Activated effector memory CD4-positive, alpha-beta T cell treated with Interleukin-2 at 50 U/mL for 16 hours (primary cell): ENCODE results near the gene INF2.
"Not testable (repeated sequence)": the region's sequence is repeated elsewhere in the genome, so short reads cannot be mapped to it uniquely, and the experiment has no call there.

Experiments used
- DNase-seq: peaks from one replicate; pipeline ENCODE4 v3.0.0-alpha.2; 2020

INF2 gene

DNA sequence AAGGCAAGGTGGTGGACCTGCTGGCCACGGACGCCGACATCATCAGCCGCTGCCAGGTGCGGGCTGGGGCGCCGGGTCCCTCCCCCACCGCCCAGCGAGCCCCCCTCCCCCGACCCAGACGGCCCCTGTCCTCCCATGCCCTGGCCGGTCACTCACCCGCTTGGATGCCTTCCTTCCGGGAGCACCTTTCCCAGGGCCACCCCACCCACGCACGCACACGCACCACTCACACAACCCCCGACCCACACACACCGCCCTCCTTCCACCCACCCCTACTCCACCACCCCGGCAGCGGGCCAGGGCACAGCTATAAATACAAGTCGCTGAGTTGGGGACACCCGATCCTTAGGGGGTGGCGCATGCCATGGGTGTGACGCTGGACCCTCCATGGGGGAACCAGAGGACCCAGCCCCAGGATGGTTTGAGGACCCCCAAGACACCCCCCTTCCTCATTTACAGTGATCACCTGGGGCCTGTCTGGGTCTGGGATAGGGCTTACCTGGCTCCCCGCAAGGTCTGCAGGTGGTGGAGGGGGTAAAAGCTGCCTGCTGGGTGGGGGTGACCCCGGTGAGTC, 35.1 kb downstream of the INF2 start:
- no peak for DNase-seq

DNA sequence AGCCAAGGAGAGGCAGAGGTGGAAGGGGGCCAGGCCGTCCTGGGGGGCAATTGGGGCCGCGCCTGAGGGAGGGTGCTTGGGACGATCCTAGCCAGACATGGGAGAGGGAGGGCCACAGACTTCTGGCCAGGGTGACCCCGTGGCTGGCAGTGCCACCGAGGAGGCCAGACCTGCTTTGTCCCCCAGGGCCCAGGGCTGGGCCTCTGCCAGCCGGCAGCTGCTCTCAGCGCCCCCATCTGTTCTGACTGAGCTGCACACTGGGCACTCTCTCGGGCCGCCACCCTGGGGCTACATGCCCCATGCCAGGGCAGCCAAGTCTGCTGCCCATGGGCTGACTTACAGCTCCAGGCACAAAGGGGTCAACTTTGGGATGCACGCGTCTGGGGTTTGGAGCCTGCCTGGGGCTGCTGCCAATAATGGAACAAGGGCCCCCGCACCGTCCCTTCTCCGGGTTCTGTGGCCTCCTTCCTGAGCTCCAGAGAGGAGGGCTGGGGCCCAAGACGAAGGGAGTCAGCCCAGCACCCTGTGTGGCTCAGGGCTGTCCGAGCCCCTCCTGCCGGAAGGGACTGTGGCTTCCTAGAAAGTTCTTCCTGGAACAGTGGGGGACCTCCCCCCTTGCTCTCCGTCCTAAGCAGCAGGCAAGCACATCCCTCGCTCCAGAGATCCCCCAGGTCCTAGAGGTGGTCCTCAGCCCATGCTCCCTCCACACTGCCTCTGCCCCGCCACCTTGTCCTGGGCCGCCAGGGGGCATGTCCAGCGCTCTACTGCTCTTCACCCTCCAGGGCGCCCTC, 35.8 kb downstream of the INF2 start:
- DNase-seq: no peak

DNA sequence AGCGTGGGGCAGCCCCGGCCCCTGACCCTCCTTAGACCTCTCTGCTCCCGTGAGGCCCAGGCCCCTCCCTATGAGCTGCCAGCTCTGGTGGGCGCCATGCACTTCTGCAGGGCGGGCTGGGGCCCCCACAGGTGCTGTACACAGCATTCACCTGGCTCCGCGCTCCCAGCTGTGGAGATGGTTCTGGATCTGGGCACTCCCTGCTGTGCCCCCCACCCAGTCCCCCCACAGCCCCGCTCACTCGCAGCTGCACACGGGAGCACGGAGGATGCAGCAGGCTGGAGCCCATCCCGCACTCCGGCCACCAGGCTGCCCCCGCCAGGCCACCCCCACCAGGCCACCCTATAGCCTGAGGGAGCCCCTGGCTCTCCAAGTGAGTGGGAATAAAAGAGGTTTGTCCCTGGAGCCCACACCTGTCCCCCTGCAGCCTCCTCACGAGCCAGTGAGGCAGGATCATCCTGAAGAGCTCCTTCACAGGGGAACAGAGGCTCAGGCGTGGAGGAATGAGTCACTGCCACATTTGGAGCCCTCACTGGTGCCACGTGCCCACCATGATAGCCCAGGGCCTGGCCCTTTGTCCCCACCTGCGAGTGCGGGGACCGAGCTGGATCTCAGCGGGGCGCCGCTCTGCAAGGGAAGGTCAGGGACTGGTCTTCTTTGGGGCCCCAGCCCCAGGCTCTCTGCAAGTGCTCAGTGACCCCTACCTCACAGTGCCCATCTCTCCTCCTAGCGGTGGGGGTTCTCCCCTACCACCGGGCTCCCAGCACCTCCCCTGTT, 36.5 kb downstream of the INF2 start:
- no peak for DNase-seq

DNA sequence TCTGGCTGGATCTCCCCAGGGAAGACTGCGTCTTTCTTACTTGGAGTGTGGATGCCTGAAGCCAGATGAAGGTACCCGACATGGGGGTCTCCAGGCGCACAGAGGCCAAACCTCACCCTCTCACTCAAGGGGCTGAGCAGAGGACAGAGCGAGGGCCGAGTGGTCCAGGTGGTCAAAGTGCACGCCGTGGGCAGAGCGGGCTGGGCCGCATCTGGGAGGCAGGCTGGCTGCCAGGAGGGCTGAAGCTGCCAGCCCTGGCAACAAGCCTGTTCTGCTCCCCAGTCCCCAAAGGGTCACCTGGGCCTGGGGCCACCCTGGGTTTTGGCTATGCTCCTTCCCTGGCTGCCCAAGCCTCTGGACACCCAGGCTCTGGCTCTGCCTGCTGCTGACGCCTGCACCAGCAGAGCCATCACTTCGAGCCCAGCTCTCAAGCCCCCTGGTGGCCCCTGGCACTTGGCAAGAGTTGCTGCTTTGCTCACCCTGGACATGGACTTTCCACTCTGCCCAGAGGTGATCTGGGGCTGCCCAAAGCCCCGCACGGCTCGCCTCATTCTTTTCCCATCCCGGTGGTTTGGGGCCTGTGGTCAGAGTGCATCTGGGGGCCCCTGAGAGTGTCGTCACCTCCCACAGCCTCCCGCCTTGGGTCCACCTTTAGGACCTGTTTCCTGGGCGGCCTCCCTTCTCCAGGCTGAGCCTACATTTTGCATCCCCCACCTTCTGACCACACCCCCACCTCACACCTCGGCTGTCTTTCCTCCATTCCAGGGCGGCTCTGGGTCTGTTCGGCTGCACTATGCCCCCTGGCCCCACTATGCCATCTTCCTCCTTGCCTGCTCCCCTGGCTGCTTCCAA, 37.4 kb downstream of the INF2 start:
- DNase-seq: no peak

DNA sequence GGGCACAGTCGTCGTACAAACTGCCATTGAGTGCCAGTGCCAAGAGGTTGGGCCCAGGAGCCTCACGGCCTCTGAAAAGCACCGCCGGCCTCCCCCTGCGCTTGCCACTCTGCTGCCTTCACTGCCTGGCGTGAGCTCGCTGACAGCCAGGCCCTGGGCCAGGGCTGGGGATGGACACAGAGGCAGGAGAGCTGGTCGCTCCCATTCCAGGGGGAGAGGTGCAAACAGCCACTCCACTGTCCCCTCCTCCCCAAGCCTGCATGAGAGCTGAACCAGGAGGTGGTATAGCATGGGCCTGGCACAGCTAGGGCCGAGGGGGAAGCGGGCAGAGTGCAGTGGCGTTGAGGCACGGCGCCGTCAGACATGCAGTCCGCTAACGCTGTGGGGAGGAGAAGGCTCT, 39.2 kb downstream of the INF2 start:
- no peak for DNase-seq

DNA sequence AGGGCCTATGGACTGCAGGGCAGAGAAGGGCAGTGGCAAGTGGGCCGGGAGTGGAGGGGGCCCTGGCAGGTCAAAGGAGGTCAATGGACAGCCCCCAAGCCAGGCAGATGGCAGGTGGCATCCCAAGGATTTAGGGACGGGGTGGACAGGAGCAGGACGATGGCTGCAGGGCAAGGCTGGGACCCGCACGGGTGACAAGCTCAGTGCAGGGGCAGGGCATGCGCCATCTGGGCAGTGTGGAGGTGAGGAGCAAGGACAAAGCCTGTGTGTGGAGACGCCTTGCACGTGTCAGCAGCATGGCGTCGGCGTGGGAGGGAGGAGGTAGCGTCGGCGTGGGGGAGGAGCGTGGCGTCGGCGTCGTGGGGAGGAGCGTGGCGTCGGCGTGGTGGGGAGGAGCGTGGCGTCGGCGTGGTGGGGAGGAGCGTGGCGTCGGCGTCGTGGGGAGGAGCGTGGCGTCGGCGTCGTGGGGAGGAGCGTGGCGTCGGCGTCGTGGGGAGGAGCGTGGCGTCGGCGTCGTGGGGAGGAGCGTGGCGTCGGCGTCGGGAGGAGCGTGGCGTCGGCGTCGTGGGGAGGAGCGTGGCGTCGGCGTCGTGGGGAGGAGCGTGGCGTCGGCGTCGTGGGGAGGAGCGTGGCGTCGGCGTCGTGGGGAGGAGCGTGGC, 39.9 kb downstream of the INF2 start:
- not testable (repeated sequence) for DNase-seq

DNA sequence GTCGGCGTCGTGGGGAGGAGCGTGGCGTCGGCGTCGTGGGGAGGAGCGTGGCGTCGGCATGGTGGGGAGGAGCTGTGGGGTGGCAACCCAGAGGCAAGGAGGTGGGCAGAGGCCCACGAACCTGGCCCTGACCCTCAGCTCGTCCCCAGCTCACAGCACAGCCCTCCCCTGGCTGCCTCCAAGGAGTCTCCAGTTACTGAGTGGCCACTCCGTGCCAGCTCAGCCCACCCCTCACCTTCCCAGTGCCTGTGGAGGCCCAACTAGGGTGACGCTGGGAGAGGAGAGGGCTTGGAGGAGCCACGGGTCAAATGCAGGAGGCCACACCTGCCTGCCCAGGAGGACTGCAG, 40.4 kb downstream of the INF2 start:
- no peak for DNase-seq

DNA sequence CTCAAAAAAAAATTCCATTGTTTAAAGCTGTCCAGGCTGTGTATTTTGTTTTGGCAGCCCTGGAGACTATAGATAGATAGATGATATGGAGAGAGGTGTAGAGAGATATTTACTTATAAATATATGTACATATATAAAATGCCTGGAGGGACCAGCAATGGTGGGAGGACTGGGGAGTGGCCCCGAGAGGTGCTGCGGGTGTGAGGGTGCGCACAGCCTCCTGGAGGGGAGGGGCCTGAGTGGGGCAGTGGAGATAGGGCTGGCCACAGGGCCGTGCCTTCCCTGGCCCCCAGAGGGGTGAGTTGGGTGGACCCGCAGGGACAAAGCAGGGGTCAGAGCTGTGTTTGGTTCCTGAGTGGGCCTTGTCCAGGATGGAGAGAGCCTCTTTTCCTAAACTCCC, 41.1 kb downstream of the INF2 start:
- no peak for DNase-seq

DNA sequence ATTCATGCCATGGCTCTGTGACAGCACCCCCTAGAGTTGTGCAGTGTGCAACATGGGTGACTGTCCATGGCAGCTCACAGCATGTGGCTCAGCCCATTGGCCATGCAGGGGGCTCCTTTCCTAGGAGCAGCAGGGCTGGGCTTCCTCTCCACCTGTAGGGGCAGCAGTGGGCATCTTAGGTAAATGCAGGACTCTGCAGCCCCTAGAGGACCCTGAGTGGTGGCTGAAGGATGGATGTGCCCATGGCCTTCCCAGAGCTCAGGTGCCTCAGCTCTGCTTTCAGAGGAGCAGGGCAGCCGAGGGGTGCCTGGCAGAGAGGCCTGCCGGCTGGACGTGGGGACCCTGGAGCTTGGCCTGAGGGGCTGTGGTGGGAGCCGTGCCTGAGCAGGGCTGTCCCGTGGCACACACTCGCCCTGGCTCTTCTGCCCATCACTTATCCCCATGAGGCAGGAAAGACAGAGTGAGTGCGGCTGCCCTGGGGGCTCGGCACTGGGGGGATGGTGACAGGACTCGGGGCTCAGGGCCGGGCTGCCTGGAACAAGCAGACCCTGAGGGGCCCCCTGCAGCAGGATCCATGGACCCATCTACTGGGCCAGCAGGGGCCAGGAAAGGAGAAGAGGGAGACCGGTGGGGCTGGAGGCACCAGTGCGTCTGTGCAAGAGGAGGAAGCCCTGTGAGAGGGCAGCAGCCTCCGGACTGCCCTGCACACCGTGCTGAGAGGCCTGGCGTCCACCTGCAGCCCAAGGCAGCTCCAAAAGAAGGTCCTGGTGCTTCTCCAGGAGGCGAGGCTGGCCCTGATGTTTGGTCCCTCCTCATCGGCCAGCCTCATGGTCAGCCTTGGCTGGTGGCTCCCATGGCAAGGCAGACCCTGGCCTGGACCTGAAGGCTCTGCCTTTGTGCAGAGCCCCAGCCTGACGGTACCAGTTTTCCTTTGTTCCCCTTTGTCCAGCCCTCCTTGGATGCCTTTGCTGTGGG, 42.2 kb downstream of the INF2 start:
- no peak for DNase-seq

DNA sequence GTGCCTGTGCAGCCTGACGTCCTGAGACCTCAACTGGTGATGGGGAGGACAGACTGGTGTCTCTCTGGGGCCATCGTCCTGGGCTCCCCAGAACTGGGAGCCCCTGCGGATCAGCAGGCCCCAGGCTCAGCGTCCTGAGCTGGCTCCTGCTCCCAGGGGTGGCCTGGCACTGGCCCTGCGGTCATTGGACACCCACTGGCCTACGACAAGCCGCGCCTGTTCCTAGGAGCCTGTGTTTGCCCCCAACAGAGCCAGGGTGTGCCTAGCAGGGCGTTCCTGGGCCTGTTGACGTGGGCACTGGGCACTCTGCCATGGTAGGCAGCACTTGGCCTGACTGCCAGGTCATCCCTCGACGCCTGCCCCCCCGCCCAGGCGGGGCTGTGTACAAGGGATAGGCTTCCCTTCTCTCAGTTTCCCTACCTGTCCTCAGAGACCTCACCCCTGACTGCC, 43.0 kb downstream of the INF2 start:
- no peak for DNase-seq

DNA sequence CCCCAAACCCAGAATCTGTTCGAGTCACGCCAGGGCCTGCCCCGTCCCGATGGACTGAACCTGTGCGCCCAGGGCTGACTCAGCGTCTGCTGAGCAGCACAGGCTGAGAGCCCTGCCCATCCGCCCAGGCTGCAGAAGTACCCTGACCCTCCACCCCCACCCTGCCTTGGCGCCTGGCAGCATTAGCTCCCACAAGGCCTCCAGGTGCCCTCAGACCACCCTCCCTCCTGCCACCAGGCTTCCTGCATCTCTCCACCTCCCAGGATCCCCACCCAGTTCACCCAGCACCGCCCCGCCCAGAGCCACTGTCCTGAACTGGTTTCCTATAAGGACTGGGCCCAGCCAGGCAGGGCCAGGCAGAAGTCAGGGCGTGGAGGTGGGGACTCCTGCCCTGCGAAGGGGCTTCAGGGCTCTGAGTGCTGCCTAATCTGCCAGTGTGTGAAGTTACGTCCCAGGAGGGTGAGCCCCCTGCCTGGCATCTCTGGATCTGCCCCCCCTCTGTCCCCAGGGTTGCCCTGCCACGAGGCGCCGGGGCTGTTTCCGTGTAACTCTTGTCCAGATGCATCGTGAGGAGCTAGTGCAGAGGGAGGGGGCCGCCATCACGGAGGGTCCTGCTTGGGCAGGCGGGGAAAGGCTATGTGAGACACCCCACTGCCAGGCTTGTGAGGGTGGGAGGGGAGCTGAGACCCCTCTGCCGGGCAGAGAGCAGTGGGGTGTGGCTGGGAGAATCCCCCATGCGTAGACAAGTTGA, 43.7 kb downstream of the INF2 start:
- DNase-seq: no peak

DNA sequence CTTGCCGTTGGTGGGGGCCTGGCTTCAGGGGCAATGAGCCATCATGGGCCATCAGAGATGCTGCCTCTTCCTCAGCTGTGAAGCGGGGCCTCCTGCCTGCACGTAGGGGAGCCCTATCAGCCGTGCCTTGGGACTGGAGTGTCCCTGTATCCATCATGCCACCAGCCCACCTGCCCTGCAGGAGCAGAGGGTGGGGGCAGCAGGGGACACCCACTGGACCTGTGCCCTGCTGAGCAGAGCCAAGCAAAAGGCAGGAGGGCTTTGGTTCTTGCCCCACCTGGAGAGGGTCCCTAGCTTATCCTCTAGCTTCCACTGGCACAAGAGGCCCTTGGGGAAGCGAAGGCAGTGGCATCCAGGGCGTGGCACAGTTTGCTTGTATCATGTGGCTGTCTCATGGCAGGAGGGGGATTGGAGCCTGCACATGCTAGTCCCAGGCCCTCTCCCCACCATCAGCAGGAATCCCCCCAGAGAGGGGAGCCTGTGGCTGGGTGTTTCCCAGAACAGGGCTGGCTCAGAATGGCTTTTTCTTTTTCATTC, 44.7 kb downstream of the INF2 start:
- no peak for DNase-seq

DNA sequence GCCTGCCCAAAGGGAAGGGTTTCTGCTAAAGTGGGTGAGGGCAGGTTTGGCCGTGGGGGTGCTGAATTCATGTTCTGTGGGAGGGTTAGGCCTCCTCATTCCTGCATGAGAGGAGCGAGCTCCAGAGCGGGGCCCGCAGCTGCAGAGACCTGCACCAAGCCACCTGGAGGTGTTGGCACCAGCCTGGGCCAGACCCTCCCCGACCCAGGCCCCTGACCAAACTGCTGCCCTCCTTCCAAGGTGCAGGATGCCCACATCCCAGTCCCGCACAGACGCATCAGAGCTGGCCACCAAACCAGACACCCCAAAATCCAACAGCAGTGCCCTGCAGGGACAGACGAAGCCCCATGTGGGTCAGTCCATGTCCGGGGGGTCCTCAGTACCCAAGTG, 45.2 kb downstream of the INF2 start:
- DNase-seq: no peak

DNA sequence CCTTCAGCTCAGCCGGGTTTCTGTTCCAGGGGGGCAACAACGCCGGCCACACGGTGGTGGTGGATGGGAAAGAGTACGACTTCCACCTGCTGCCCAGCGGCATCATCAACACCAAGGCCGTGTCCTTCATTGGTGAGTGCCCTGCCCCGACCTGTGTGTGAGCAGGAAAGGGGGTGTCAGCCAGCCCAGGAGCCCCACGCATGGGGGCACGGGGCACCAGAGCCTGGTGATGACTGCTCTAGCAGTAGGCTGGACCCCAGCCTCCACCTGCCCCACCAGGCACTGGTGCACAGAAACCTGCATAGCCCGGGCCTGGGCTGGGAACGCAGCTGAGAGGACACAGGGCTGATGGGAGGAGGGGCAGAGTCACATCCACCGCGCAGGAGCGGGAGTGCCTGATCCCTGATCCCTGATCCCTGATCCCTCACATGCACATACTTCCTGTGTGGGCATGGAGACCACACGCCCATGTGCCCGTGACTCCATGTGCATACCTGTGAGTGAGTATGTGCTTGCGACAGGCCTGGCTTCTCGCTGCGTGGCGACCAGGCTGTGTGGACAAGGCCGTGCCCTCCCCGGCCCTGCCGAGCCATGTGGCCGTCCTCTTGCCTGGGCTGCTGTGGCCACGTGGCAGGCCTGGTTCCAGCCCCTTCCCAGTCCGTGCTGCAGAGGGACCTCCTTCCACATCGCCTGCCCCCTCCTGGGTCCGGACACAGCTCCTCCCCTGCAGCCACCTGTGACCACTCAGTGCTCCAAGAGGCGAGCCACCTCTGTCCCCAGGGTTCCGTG, 45.8 kb downstream of the INF2 start:
- no peak for DNase-seq

DNA sequence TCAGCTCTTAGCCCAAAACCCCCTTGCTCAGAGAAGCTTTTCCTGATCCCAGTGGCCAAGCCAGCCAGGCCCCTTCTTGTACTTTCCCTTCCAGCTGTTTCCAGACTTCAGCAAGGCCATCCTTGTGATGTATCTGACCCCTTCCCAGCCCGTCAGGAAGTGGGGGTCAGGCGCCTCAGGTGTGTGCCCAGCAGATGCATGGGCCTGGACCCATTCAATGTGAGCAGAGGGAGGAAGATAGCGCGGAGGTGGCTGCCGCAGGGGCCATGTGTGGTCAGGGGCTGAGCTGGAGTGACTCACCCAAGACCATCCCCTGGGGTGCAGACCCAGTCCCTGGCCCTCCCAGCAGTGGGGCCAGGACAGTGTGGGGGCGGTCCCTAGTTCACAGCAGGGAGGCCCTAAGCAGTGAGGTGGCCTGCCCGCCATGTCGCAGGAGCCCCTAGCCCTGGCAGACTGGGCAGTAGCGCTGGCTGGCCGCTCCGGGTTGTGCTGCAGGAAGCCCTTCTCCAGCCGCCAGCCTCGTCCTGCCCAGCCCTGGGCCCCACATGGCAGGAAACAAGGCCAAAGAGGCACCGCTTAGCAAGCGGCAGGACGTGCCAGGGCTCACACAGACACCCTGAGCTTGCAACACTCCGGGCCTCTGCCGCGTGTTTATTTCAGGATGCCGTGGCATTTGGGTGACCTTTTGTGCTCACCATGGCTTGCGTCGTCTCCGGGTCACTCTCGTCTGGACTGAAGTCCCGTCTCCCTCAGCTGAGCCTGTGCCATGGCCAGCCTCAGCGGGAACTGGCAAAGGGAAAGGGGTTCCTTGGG, 46.6 kb downstream of the INF2 start:
- no peak for DNase-seq

DNA sequence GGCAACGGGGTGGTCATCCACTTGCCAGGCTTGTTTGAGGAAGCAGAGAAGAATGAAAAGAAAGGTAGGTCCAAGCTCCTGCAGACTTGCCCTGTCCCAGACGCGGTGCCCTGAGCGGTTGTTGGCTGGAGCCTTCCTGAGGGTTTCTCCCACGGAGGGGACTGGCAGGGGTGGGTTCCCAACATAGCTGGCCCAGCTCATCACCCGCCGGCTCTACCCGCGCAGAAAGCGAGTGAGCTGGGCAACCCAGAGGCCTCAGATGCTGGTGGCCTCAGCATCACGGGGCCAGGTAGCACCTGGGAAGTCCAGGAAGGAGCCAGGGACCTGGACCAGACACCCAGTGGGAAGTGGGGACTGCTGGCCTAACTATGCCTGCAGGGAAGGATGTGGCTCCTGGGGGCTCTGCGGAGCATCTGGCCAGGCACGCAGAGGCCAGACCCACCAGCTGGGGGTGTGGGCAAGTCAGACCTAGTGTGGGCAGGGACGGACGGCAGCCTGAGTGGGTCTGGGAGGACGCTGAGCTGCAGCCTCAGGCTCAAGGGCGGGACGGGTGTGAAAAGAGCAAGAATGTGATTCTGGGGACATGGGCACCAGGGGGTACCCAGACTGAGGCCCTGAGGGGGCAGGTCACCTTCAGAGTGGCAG, 49.1 kb downstream of the INF2 start:
- DNase-seq: no peak

DNA sequence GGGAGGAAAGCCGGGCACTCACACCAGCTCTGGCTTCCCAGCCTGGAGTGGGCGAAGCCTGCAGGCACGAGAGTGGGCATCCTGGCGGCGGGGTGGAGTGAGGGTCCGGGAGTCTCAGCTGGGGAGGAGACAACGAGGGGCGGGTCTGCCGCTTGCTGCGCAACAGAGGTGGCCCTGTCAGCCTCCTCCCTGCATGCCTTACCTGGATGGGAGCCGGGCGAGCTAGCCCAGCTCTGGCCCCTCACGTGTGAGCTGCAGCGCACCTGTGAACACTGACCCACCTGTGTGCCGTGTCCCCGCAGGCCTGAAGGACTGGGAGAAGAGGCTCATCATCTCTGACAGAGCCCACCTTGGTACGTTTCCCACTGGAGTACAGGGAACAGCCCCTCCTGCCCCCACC, 49.6 kb downstream of the INF2 start:
- DNase-seq: no peak
